Stimulated activated naive B cell treated with anti-CD40 and anti-IgM and Interleukin-4, amounts not matched to agents 10 μg/mL and 1 μg/mL and 100 μg/mL, for 72 hours (primary cell): Measurements from ENCODE around the gene P3H1.
A peak's percentile ranks its signal among the peaks of the same experiment; 100 is the strongest.

Source experiments
- ATAC-seq, 2 donors: fragments of 150-1000 bp; cut with Tn5 transposase; replicated peaks; 2 replicates each; pipeline ENCODE4 v1.10.0; 2021; ENCODE audit warnings: moderate library complexity in 1 of 2
- DNase-seq: peaks from one replicate; pipeline ENCODE4 v3.0.0; 2021
- H3K27ac Mint-ChIP-seq: one replicate; pipeline ENCODE4 v1.8.0; 2022; ENCODE audit warnings: mild to moderate bottlenecking, mixed read lengths
- H3K27me3 Mint-ChIP-seq, 2 donors: one replicate each; pipeline ENCODE4 v1.8.0; 2022; ENCODE audit warnings: mixed read lengths in 2 of 2
- H3K36me3 Mint-ChIP-seq, 2 donors: one replicate each; pipeline ENCODE4 v1.8.0; 2022; ENCODE audit warnings: mixed read lengths in 2 of 2, mild to moderate bottlenecking in 1 of 2
- H3K4me1 Mint-ChIP-seq, 2 donors: one replicate each; pipeline ENCODE4 v1.8.0; 2022; ENCODE audit warnings: mixed read lengths in 2 of 2, mild to moderate bottlenecking in 1 of 2
- H3K4me3 Mint-ChIP-seq, 2 donors: one replicate each; pipeline ENCODE4 v1.8.0; 2022; ENCODE audit warnings: mild to moderate bottlenecking in 2 of 2, mixed read lengths in 2 of 2, moderate library complexity in 1 of 2
- H3K9me3 Mint-ChIP-seq, 2 donors: one replicate each; pipeline ENCODE4 v1.8.0; 2022; ENCODE audit warnings: mixed read lengths in 2 of 2, mild to moderate bottlenecking in 1 of 2

Gene P3H1

GRCh38 chr1:42745851-42746250 is 21.0 kb downstream of the P3H1 start:
- DNase-seq (no peak), ATAC-seq (no peak)
- Mint-ChIP-seq H3K36me3 (peaks cover 20 to 45% of the 10 kb centered on the region in 2 donors), H3K27ac (no peak overlapping the region), H3K4me1 (no peaks in the 10 kb centered on the region), H3K27me3 (no peaks in the 10 kb centered on the region), H3K9me3 (no peaks in the 10 kb centered on the region), H3K4me3 (no peak overlapping the region)

- ATAC-seq (no peak), DNase-seq (no peak)
- no peak overlapping the region for H3K4me3 Mint-ChIP-seq
- H3K4me1 Mint-ChIP-seq = no peaks in the 10 kb centered on the region
- H3K27ac Mint-ChIP-seq = no peak overlapping the region
- no peaks in the 10 kb centered on the region for H3K27me3 Mint-ChIP-seq
- peaks cover 10 to 32% of the 10 kb centered on the region in 2 donors for H3K36me3 Mint-ChIP-seq
- no peaks in the 10 kb centered on the region for H3K9me3 Mint-ChIP-seq
Observed at GRCh38 chr1:42744148-42744413, 22.7 kb downstream of the P3H1 start.

GRCh38 chr1:42743317-42744147 is 23.3 kb downstream of the P3H1 start:
- no peaks in the 10 kb centered on the region for H3K9me3 Mint-ChIP-seq
- H3K4me3 Mint-ChIP-seq = no peak overlapping the region
- H3K27ac Mint-ChIP-seq = no peak overlapping the region
- H3K27me3 Mint-ChIP-seq = no peaks in the 10 kb centered on the region
- ATAC-seq = no peak
- no peak for DNase-seq
- H3K4me1 Mint-ChIP-seq = no peaks in the 10 kb centered on the region
- H3K36me3 Mint-ChIP-seq = peaks cover 7 to 27% of the 10 kb centered on the region in 2 donors

GRCh38 chr1:42742617-42743316 is 24.1 kb downstream of the P3H1 start:
- no peak for ATAC-seq
- peaks cover 0 to 4% of the 10 kb centered on the region in 2 donors for H3K4me1 Mint-ChIP-seq
- no peak for DNase-seq
- no peaks in the 10 kb centered on the region for H3K27me3 Mint-ChIP-seq
- H3K36me3 Mint-ChIP-seq = peaks cover 2 to 19% of the 10 kb centered on the region in 2 donors
- no peak overlapping the region for H3K27ac Mint-ChIP-seq
- H3K9me3 Mint-ChIP-seq = no peaks in the 10 kb centered on the region
- no peak overlapping the region for H3K4me3 Mint-ChIP-seq

GRCh38 chr1:42742141-42742540 is 24.7 kb downstream of the P3H1 start:
- no peak overlapping the region for H3K4me3 Mint-ChIP-seq
- no peaks in the 10 kb centered on the region for H3K9me3 Mint-ChIP-seq
- DNase-seq (no peak), ATAC-seq (no peak)
- H3K4me1 Mint-ChIP-seq = peaks cover 3 to 11% of the 10 kb centered on the region in 2 donors
- no peaks in the 10 kb centered on the region for H3K27me3 Mint-ChIP-seq
- no peak overlapping the region for H3K27ac Mint-ChIP-seq
- H3K36me3 Mint-ChIP-seq = peaks cover 2 to 17% of the 10 kb centered on the region in 2 donors

GRCh38 chr1:42741706-42742105 is 25.1 kb downstream of the P3H1 start:
- ATAC-seq = no peak

GRCh38 chr1:42740851-42741580 is 25.8 kb downstream of the P3H1 start:
- peaks cover 11 to 19% of the 10 kb centered on the region in 2 donors for H3K4me1 Mint-ChIP-seq
- peaks cover 0 to 7% of the 10 kb centered on the region in 2 donors for H3K36me3 Mint-ChIP-seq
- DNase-seq = no peak
- no peak for ATAC-seq
- no peaks in the 10 kb centered on the region for H3K9me3 Mint-ChIP-seq
- H3K4me3 Mint-ChIP-seq = no peak overlapping the region
- H3K27ac Mint-ChIP-seq = no peak overlapping the region
- H3K27me3 Mint-ChIP-seq = no peaks in the 10 kb centered on the region

More at GRCh38 chr1:42741706-42742105, 25.1 kb downstream of the P3H1 start:
- H3K4me1 Mint-ChIP-seq = peaks cover 6 to 15% of the 10 kb centered on the region in 2 donors
- peaks cover 0 to 13% of the 10 kb centered on the region in 2 donors for H3K36me3 Mint-ChIP-seq
- H3K4me3 Mint-ChIP-seq = no peak overlapping the region
- no peak for DNase-seq
- H3K27ac Mint-ChIP-seq = no peak overlapping the region
- H3K27me3 Mint-ChIP-seq = no peaks in the 10 kb centered on the region
- no peaks in the 10 kb centered on the region for H3K9me3 Mint-ChIP-seq

- H3K4me3 Mint-ChIP-seq = no peak within 1 kb of the TSS
- H3K36me3 Mint-ChIP-seq = no peaks in the 10 kb centered on the region
- ATAC-seq (no peak), DNase-seq (no peak)
- no peak within 1 kb of the TSS for H3K27ac Mint-ChIP-seq
- peaks cover 11 to 19% of the 10 kb centered on the region in 2 donors for H3K4me1 Mint-ChIP-seq
- no peaks in the 10 kb centered on the region for H3K27me3 Mint-ChIP-seq
- H3K9me3 Mint-ChIP-seq = no peaks in the 10 kb centered on the region
Observed at GRCh38 chr1:42739753-42740700, 26.8 kb downstream of the P3H1 start, which contains the start of gene CLDN19. Gene CLDN19, minus strand, starts transcription at chr1:42740236. Its CDS starts 173 bp downstream, at chr1:42740063.

- H3K9me3 Mint-ChIP-seq = no peaks in the 10 kb centered on the region
- H3K27me3 Mint-ChIP-seq = no peaks in the 10 kb centered on the region
- H3K27ac Mint-ChIP-seq = no peak overlapping the region
- DNase-seq (no peak), ATAC-seq (no peak)
- no peaks in the 10 kb centered on the region for H3K36me3 Mint-ChIP-seq
- H3K4me3 Mint-ChIP-seq = no peak overlapping the region
- peaks cover 11 to 19% of the 10 kb centered on the region in 2 donors for H3K4me1 Mint-ChIP-seq
Observed at GRCh38 chr1:42738678-42739226, 28.1 kb downstream of the P3H1 start.

- H3K36me3 Mint-ChIP-seq = no peaks in the 10 kb centered on the region
- no peak for DNase-seq
Observed at GRCh38 chr1:42737986-42738677, 28.7 kb downstream of the P3H1 start.

GRCh38 chr1:42737257-42737656 is 29.6 kb downstream of the P3H1 start:
- ATAC-seq (peak; percentile 64 to 81), DNase-seq (peak; percentile 19)
- no peaks in the 10 kb centered on the region for H3K9me3 Mint-ChIP-seq
- H3K4me3 Mint-ChIP-seq = no peak overlapping the region
- no peaks in the 10 kb centered on the region for H3K27me3 Mint-ChIP-seq
- H3K4me1 Mint-ChIP-seq = peaks cover 11 to 19% of the 10 kb centered on the region in 2 donors
- H3K36me3 Mint-ChIP-seq = no peaks in the 10 kb centered on the region
- no peak overlapping the region for H3K27ac Mint-ChIP-seq

More at GRCh38 chr1:42737986-42738677, 28.7 kb downstream of the P3H1 start:
- Mint-ChIP-seq H3K27me3 (no peaks in the 10 kb centered on the region), H3K9me3 (no peaks in the 10 kb centered on the region), H3K4me3 (no peak overlapping the region), H3K27ac (no peak overlapping the region), H3K4me1 (peaks cover 11 to 19% of the 10 kb centered on the region in 2 donors)
- no peak for ATAC-seq

GRCh38 chr1:42736571-42737200 is 30.1 kb downstream of the P3H1 start:
- Mint-ChIP-seq H3K9me3 (no peaks in the 10 kb centered on the region), H3K27me3 (no peaks in the 10 kb centered on the region), H3K27ac (no peak overlapping the region), H3K4me3 (no peak overlapping the region), H3K4me1 (peaks cover 11 to 19% of the 10 kb centered on the region in 2 donors), H3K36me3 (no peaks in the 10 kb centered on the region)
- ATAC-seq (peak in 1 of 2 donors; percentile 11), DNase-seq (no peak)
